OCI-LY7 (cell line): ENCODE data around the gene SPACA4. TPM values are rescaled to one million over a fixed set of nuclear protein-coding genes. Genes with fewer than 3 reads are reported as not detected.
A peak's percentile ranks its signal among the peaks of the same experiment; 100 is the strongest.

ENCODE experiments used
- BruUV-seq: library from RNA; stranded (reverse); fragments of 400-500 nt; replicated peaks from 2 replicates; lab custom pipeline; 2021; lab: Mats Ljungman, UMichigan
- CTCF ChIA-PET: fragments of 300-600 bp; sonication (Branson Sonifier 250); formaldehyde crosslinking; loops from one replicate; lab custom pipeline; 2022; ENCODE audit warnings: antibody characterized with exemption; ENCODE audit not compliant: unreplicated experiment; lab: Charles Lee
- POLR2A ChIA-PET: fragments of 300-600 bp; sonication (Branson Sonifier 250); formaldehyde crosslinking; loops from one replicate; lab custom pipeline; 2022; ENCODE audit warnings: antibody characterized with exemption; lab: Charles Lee
- DNase-seq: peaks from one replicate; pipeline ENCODE4 v3.0.0-alpha.2; 2015; ENCODE audit warnings: low spot score
- H2AFZ ChIP-seq: fragments of 200-600 bp; sonication (generic), shearing (Covaris generic); 2 replicates; pipeline ENCODE4 v1.6.1; 2014; ENCODE audit warnings: mild to moderate bottlenecking, antibody characterized with exemption, low read length, moderate library complexity
- H3K27ac ChIP-seq: fragments of 200-600 bp; sonication (generic); 2 replicates; pipeline ENCODE4 v1.5.1; 2014; ENCODE audit warnings: mixed run types, low read depth, mild to moderate bottlenecking, moderate library complexity, low read length, inconsistent platforms; ENCODE audit not compliant: poor library complexity, severe bottlenecking
- H3K36me3 ChIP-seq: fragments of 200-600 bp; sonication (generic); 2 replicates; pipeline ENCODE4 v1.6.1; 2014; ENCODE audit warnings: mild to moderate bottlenecking, antibody characterized with exemption, low read length, moderate library complexity, mixed read lengths; ENCODE audit not compliant: insufficient read depth
- H3K4me1 ChIP-seq: fragments of 200-600 bp; sonication (generic); 2 replicates; pipeline ENCODE4 v1.5.1; 2014; ENCODE audit warnings: mild to moderate bottlenecking, low read length; ENCODE audit not compliant: insufficient read depth, poor library complexity, severe bottlenecking
- H3K4me2 ChIP-seq: fragments of 200-600 bp; sonication (generic); 2 replicates; pipeline ENCODE4 v1.6.1; 2014; ENCODE audit warnings: mild to moderate bottlenecking, low read length
- H3K4me3 ChIP-seq: fragments of 200-600 bp; sonication (generic); 2 replicates; pipeline ENCODE4 v1.5.1; 2014; ENCODE audit warnings: mild to moderate bottlenecking, low read depth, low read length; ENCODE audit not compliant: poor library complexity, severe bottlenecking
- H3K79me2 ChIP-seq: fragments of 200-600 bp; sonication (generic); 2 replicates; pipeline ENCODE4 v1.6.1; 2016; ENCODE audit warnings: low read depth, mild to moderate bottlenecking, low read length, moderate library complexity, mixed read lengths; ENCODE audit not compliant: insufficient read depth
- H3K9me2 ChIP-seq: fragments of 200-600 bp; sonication (generic); 2 replicates; pipeline ENCODE4 v1.6.1; 2016; ENCODE audit warnings: mild to moderate bottlenecking, low read length, mixed read lengths; ENCODE audit not compliant: insufficient read depth
- H3K9me3 ChIP-seq: fragments of 200-600 bp; sonication (generic); 2 replicates; pipeline ENCODE4 v1.6.1; 2014; ENCODE audit warnings: mild to moderate bottlenecking, mixed run types, low read length, mixed read lengths
- H4K20me1 ChIP-seq: fragments of 200-600 bp; sonication (generic); 2 replicates; pipeline ENCODE4 v1.6.1; 2014; ENCODE audit warnings: mild to moderate bottlenecking, antibody characterized with exemption, low read length, moderate library complexity, mixed read lengths; ENCODE audit not compliant: insufficient read depth
- CTCF ChIP-seq: fragments of 200-600 bp; sonication (generic); conservative IDR thresholded peaks from 2 replicates; pipeline ENCODE4 v1.5.1; 2014; ENCODE audit warnings: mild to moderate bottlenecking, antibody characterized with exemption, low read length, moderate library complexity, mixed read lengths
- EZH2phosphoT487 ChIP-seq: fragments of 200-600 bp; sonication (generic); IDR thresholded peaks from 2 replicates; pipeline ENCODE4 v1.6.1; 2018; ENCODE audit warnings: low read depth, borderline replicate concordance, mild to moderate bottlenecking, mixed run types, antibody characterized with exemption, low read length, moderate library complexity, mixed read lengths
- intact Hi-C: fragments of 100-400 bp; cut with micrococcal nuclease; formaldehyde crosslinking; loops from one replicate; pipeline ENCODE4 v1.10.0; 2022; ENCODE audit not compliant: unreplicated experiment
- total RNA-seq, 2 experiments: library from RNA; depleted of rRNA in 1 of 2; stranded (reverse); fragments of >200 nt in 1 of 2; shearing (Covaris generic) in 1 of 2; gene quantifications; 2 replicates each; pipeline ENCODE4 v1.2.3, GENCODE V29; 2014 to 2022

Gene SPACA4
- total RNA-seq, 2 experiments from 2014 or later = not detected

- no peak overlapping the region for H2AFZ ChIP-seq
- H3K4me3 ChIP-seq = peak overlapping the region; percentile 88
- DNase-seq = no peak
- CTCF ChIA-PET = no interaction called here
- peak overlapping the region; percentile 93 for H3K4me2 ChIP-seq
- POLR2A ChIA-PET = interaction anchor here (1.0 kb wide), 1 partner anchor 17 kb away, joined by 3 read pairs; no protein-coding TSS in a partner anchor
- no peaks in the 10 kb centered on the region for H3K9me2 ChIP-seq
- peaks cover 41% of the 10 kb centered on the region for H3K79me2 ChIP-seq
- intact Hi-C loops = no loop called here
- BruUV-seq = no TSS peak
- peaks cover 49% of the 10 kb centered on the region for H3K4me1 ChIP-seq
- H3K36me3 ChIP-seq = peaks cover 67% of the 10 kb centered on the region
- H4K20me1 ChIP-seq = peaks cover 27% of the 10 kb centered on the region
- H3K27ac ChIP-seq = peak overlapping the region; percentile 72
- TF ChIP-seq CTCF = no peak
- no peak for TF ChIP-seq EZH2phosphoT487
- H3K9me3 ChIP-seq = no peaks in the 10 kb centered on the region
Measured at GRCh38 chr19:48617146-48617937, 10.8 kb downstream of the SPACA4 start.

- intact Hi-C loops = no loop called here
- peak overlapping the region; percentile 72 for H3K27ac ChIP-seq
- CTCF ChIA-PET = interaction anchor here (0.6 kb wide), 2 partner anchors 251 to 310 kb away, joined by 3 to 4 read pairs; no protein-coding TSS in a partner anchor
Measured at GRCh38 chr19:48618278-48618915, 11.9 kb downstream of the SPACA4 start.

More at GRCh38 chr19:48618278-48618915, 11.9 kb downstream of the SPACA4 start:
- DNase-seq = no peak
- H3K4me1 ChIP-seq = peaks cover 55% of the 10 kb centered on the region
- H4K20me1 ChIP-seq = peaks cover 27% of the 10 kb centered on the region
- H3K9me2 ChIP-seq = no peaks in the 10 kb centered on the region
- peaks cover 61% of the 10 kb centered on the region for H3K36me3 ChIP-seq
- H3K4me3 ChIP-seq = peak overlapping the region; percentile 88
- H3K79me2 ChIP-seq = peaks cover 41% of the 10 kb centered on the region
- peak overlapping the region; percentile 93 for H3K4me2 ChIP-seq
- BruUV-seq = TSS peak; percentile 92
- H3K9me3 ChIP-seq = no peaks in the 10 kb centered on the region
- POLR2A ChIA-PET = interaction anchor here (0.6 to 1.3 kb wide), 2 partner anchors 15 to 369 kb away, joined by 4 to 6 read pairs; no protein-coding TSS in a partner anchor
- TF ChIP-seq EZH2phosphoT487 (no peak), CTCF (no peak)
- H2AFZ ChIP-seq = no peak overlapping the region
